Stimulated activated CD4-positive, alpha-beta T cell treated with anti-CD3 and anti-CD28 coated beads, Interleukin-1b, Interleukin-23, amount 100 ng/mL, for 48 hours (primary cell): Measurements from ENCODE around the gene CCDC188.

ENCODE experiments used
- DNase-seq: peaks from one replicate; pipeline ENCODE4 v3.0.0-alpha.2; 2020

Gene CCDC188

GRCh38 chr22:20116376-20116950, 34.4 kb downstream of the CCDC188 start:
- no peak for DNase-seq

- DNase-seq = no peak
These were observed 35.0 kb downstream of the CCDC188 start, which contains the start of gene RANBP1 for GRCh38 chr22:20115691-20116375. Gene RANBP1 (plus strand): TSS chr22:20116104. CDS start chr22:20116185, 81 bp downstream.

DNA sequence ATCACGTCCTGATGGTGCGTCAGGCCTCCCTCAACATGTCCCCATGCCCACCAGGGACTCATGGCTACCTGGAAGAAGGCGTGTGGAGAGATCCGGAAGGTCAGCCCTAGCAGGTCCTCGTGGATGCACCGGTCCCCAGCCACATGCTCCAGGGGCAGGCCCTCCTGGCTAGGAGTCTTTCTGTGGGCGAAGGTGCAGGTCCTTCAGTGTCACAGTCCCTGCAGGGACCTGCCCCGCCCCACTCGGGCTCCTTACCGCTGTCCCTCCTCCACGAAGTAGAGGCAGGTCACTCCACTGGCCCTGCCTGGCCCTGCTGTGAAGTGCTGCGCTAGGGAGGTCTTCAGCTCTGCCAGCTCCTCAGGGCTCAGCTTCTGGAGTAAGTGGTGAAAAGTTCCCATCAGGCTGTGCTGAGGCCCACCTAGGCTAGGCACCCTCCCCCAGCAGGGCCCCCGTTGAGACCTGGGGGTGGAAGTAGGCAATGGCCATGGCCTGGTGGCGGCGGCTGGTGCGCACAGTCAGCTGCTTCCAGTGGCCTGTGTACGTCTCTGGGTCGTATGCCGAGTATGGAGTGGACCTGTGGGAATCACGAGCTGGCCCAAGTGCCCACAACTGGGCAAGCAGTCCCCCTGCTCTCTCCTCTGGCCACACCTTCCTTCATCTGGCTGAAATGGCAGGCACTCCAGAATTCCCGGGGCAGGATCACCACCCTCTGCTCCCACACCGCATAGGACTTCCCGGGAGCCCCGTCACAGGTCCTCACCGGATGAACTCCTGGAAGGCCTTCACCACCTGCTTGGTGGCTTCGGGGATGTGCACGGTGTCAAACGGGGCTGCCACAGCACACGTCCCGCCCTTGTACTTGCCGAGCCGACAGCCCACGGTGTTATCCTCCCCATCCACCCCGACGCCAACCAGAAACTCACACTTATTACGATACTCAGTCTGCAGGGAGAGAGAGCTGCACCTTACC, 36.1 kb downstream of the CCDC188 start:
- DNase-seq = no peak

DNA sequence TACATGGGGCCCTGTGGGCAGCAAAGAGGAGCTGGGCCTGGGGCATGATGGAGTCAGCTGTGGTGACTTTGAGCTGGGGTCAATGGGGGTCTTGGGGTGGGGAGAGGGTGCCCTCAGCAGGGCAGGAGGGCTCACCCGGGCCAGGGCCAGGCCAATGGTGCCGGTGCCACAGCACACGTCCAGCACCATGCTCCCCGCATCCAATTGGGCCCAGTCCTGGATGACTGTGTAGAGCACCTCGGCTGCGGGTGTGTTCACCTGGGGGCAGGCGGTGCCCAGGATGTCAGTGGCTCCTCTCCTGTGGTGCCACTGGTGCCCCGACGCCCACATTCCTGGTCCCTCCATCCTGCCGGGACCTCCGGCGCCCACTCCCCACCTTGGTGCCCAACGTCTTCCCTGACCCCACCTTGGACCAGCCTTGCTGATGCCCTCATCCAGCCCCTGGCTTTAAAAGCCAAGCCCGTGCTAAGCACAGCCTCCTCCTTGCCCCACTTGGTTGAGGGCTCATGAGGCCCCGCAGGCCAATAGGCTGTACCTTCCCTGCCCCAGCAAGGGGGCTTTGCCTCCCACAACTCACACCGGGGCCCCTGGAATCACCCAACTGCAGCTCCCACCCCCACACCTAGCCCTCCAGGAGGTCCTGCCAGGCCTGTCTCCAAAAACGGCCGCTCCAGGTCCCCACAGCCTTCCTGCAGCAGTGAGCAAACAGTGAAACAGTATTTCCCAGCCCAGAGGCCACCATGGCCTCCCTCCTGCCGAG, 37.1 kb downstream of the CCDC188 start:
- no peak for DNase-seq

- no peak for DNase-seq
These were observed 38.0 kb downstream of the CCDC188 start for GRCh38 chr22:20112623-20113511.

GRCh38 chr22:20111689-20112622, 38.9 kb downstream of the CCDC188 start:
- DNase-seq = no peak

- DNase-seq = peak; percentile 49
These were observed 39.7 kb downstream of the CCDC188 start for GRCh38 chr22:20111045-20111688.

DNA sequence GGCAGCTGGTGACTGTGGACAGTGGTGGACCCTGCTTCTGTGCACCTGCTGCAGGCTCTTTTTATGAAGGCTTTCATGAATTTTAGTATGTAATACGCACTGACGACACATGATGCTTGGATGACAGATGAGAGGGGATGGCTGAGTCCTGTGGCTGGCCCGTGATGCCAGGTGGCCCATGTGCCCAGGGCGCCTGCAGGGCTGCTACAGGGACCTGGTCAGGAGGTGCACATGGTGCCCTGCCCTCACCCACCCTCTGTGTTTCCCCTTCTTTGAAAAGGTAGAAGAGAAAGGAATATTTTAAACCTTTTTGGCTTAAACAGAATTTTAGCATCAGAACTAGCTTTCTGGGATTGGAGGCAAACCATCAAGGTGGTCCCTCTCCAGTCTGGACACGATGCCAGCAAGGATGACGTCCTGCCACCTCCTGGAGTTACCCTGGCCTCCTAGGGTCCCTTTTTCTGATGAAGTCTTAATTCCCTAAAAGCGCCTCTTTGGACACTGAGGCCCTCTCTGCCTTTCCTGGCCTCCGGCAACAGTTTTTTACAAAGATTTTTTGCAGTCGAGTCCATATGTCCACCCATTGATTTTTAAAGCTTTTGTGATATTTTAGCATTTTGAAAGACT, 40.4 kb downstream of the CCDC188 start:
- DNase-seq = no peak

- DNase-seq = no peak
These were observed 41.2 kb downstream of the CCDC188 start for GRCh38 chr22:20109411-20110358.

DNA sequence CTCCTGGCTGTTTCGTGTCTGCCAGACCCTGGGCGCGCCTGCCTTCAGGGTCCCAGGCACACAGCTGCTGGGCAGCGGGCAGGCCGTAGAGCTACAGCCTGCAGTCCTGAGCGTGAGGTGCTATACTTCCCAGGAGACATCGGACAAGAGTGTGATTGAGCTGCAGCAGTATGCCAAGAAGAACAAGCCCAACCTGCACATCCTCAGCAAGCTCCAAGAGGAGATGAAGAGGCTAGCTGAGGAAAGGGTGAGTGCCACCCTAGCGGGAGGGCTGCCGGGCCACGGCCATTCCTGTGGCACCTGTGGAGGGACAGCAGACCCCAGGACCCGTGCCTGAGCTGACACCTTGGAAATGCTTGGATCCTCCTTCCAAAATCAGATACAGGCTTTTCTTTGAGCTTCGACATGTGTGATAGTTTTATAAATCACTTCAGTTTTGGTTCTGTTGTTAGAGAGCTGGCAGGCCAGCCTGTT, 42.1 kb downstream of the CCDC188 start:
- no peak for DNase-seq

DNA sequence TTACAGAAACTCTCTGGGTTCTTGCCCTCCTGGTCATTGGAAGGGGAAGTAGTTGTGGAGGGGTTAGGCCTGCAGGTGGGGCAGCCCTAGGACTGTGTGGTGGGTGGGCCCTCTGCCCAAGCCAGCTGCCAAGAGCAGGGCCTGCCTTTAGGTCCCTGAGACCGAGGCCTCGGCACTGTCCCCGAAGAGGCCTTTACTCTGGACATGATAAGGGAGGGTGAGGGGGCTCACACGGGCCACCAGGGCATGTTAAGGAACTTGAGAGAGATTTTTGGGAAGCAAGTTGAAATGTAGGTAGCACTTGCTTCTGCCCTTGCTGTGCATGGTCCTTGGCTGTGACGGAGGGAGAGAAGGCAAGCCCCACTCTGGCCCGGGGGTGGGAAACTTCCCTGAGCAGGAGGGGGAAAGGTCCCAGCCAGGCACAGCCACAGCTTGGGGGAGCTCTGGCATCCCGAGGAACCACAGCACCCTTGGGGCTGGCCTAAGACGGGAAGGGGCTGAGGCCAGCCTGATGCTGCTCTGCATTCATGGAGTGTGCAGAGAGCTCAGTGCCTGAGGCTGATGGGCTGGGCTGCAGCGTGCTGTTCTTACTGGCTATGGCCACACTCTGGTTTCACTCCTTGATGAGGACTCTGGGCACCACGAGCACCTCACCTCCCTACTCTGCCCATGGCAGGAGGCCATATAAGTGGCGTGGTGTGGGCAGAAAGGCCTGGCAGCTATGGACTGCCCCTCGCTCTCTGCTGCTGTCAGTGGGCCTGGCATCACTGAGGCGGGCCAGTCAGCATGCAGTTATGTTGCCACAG, 42.7 kb downstream of the CCDC188 start:
- no peak for DNase-seq

DNA sequence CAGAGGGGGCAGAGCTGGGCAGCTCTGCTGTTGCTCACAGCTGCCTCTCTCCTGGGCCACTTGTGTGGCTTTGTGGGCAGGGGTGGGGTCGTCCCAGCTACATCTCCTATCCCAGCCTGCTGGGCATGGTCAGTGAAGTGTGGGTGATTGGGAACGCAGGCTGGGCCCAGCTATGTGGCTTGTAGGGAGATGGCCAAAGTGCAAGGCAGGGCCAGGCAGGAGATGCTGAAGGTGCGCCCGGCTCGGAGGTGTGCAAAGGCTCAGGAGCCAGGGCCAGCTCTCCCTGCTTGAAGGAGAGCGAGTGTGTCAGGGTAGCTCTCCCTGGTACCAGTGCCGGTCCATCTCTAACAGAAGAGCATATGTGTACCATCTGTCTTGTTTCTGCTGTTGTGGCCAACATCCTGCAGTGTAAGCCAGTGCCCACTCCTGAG, 43.4 kb downstream of the CCDC188 start:
- no peak for DNase-seq

DNA sequence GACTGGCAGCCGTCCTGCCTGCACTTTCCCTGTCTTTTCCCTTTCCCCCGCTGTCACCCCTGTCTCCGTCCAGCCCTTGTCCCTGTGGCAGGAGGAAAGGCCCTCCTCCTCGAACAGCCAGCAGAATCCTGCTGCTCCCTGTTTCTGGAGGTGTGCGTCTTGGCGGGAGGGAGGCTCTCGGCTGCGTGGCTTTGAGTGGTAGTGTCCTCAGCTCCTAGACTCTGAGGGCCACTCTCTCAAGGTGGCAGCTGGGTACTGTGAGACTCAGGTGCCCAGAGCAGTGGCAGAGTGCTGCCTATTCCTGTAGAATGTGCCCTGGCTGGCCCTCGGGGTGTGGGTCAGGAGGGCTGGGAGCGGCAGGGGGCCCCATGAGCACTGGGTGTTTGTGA, 44.0 kb downstream of the CCDC188 start:
- no peak for DNase-seq

GRCh38 chr22:20106205-20106848, 44.5 kb downstream of the CCDC188 start:
- no peak for DNase-seq

- no peak for DNase-seq
These were observed 45.2 kb downstream of the CCDC188 start for GRCh38 chr22:20105456-20106204.

DNA sequence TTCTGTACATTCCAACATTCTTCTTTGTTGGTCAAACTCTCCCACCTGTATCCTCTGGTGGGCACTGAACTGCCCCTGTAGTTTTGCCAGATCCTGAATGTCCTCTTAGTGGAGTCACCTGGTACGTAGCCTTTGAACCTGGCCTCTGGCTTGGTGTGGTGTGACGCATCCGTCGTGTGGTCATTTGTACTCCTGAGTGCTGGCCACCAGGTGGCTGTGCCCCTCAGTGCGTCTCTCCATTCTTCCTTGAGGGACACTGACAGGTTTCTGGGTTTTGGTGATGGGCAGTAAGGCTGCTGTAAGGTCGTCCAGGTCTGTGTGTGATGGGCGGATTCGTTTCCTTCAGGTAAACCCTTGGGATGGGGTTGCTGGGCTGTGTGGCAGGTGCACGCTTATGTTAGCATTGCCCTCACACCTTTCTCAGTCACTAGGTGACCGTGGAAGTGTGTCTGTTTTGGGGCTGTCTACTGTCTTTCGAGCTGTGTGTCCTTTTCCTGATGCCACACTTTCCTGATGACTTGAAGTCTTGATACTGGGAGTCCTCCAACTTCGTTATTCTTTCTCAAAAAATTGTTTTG, 48.6 kb downstream of the CCDC188 start:
- no peak for DNase-seq
